DND-41 (cell line): ENCODE data around the gene PDE4D.

ENCODE experiments used
- CTCF ChIP-seq: IDR thresholded peaks from 2 replicates; pipeline ENCODE4 v1.5.1; 2012; ENCODE audit warnings: borderline replicate concordance, low read length, moderate library complexity, mild to moderate bottlenecking; ENCODE audit not compliant: poor library complexity, severe bottlenecking; ENCODE audit errors: extremely low read depth
- EZH2 ChIP-seq: IDR thresholded peaks from 3 replicates; pipeline ENCODE4 v1.6.1; 2012; ENCODE audit warnings: borderline replicate concordance, low read depth, mild to moderate bottlenecking, moderate library complexity, low read length, inconsistent platforms; ENCODE audit not compliant: severe bottlenecking

- TF ChIP-seq CTCF, result no peak
- TF ChIP-seq EZH2, result no peak
These were observed 892.4 kb downstream of the PDE4D start for GRCh38 chr5:59001154-59001553.
